T-helper 22 cell (primary cell): ENCODE data around the gene GIPC2.
"Not testable (repeated sequence)": the region's sequence is repeated elsewhere in the genome, so short reads cannot be mapped to it uniquely, and the experiment has no call there.

Experiments
- DNase-seq: peaks from one replicate; pipeline ENCODE4 v3.0.0-alpha.2; 2020; ENCODE audit warnings: low read depth

GIPC2 gene

DNA sequence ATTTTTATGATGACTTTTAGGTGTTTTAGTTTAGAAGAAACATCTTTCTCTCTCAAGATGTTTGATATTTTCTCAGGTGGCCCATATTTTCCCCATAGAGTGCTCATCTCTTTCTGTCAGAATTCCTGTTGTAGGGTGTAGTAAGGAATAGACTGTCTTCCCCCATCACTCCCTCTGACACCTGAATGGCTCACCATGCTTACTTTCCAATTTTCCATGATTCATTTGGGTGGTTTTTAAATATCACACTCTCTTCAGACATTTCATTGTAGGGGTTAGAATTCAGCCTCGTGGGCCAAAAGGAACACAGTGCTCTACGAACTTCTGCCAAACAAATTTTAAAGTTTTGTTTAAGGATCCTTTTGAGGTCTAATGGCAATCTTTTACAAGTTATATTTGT lies 24.0 kb downstream of the GIPC2 start:
- no peak for DNase-seq

DNA sequence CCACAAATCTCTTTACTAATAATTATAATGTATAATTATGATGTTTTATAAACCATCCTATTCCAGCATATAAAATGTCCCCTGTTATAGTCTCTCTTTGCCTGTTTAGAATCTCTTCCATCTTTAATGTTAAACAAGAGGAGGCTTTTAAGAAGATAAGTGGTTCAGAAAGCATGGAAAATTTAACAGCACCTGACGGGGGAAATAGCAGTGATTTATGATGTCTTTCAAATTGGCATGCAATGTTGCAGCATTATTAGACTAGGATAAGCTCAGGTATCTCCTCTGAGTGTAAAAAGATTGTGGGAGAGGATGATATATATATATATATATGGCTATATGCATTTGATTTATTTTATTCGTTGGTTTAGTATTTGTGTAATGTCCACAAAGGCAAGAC lies 24.4 kb downstream of the GIPC2 start:
- DNase-seq, result no peak

DNA sequence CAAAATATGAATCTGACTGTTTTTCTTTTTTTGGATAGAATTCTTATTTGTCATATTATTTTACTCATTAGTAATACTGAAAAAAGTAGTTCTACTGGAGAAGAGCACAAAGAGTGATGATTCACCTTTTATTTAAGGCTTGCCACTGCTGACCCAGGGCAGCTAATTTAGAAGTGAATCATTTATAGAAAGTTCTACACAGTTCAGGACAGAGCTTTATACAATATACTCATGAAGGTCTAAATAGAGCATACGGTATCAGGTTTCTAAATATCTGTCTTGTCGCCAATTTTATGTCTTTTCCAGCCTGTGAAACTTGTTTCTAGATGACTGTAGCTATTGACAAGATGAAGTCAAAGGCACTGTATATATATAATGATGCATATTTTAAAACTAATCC lies 25.0 kb downstream of the GIPC2 start:
- DNase-seq, result no peak

DNA sequence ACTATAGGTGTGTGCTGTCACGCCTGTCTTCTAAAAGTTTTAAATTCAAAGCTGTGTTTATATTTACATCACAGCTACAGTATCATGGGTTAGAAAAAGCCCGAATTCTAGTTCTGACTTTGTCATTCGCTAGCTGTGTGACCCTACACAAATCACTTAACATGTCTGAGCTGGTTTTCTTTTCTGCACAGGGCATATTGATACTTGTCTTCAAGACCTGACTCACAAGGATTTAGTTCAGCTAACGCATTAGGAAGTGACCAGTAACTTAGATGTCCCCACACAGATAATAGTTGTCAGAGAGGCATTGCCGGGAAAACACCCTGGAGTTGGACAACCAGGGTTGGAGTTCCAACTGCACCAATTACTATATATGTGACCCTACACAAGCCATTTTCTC lies 25.9 kb downstream of the GIPC2 start:
- no peak for DNase-seq

DNA sequence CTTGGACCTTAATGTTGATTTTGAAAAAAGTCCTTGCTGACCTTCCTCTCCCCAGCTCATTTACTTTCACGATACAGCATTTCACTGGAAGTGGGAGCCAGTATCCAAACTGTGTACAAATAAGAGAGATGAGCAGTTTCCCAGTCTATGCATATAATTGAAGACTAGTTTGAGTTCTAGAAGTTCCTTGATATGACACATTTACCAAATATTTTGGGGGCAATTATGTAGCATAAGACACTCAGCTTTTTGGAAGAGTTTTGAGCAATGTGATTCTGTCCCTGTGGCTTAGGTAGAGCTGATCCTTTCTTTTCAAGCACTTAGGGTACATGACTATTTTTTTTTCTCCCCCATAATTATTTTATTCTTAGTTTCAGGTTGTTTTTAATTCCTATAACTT lies 26.4 kb downstream of the GIPC2 start:
- DNase-seq, result no peak

DNA sequence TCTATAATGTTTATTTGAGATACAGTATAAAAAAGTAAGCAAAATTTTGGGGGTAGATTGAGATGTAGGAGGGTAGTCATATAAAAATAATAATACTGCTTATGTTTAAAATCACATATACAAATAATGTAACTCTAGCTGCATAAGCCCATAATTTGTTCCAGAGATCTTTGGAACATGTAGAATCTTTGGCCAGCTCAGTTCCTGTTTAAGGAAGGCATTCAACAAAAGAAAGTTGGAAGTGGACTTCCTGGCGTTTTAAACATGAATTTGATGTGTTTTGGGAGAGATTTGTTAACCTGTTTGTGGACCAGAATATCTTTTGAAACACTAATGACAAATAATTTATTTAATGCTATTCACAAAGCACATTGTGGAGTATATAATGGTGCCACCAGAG lies 27.7 kb downstream of the GIPC2 start:
- no peak for DNase-seq

DNA sequence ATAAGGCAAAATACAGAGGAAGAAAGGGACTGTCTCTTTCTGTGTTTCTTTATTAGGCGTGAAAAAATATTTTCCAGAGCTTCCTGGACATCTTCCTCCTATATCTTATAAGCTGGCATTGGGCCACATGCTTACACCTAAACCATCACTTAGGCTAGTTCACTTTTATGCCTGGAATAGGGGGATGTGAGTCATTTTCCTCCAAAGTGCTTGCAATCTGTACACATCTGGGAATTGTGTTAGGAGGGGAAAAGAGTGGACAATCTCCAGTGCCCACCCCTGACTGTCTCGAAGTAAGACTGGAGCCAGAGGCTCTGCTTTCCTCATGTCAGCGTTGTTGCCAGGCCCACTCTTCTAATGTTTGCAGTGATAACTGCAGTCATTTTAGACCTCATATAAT lies 29.9 kb downstream of the GIPC2 start:
- DNase-seq, result no peak

DNA sequence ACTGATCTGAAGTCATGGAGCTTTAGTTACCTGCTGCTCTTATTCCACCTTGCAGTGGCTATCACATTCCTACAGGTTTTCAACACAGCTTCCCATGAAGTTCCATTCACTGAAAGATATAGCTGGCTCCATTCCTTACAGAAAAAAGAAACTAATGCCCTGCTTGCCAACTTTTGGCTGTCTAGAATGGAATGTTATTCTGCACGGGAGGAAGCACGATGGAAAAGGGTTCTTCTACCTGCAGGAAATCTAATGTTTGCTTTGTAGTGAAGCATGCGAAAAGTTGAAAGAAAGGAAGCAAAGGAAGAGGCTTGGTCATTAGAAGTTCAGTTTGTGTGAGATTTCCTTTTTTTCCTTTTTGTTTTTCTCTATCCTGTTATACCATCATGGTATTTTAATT lies 32.6 kb downstream of the GIPC2 start:
- no peak for DNase-seq

DNA sequence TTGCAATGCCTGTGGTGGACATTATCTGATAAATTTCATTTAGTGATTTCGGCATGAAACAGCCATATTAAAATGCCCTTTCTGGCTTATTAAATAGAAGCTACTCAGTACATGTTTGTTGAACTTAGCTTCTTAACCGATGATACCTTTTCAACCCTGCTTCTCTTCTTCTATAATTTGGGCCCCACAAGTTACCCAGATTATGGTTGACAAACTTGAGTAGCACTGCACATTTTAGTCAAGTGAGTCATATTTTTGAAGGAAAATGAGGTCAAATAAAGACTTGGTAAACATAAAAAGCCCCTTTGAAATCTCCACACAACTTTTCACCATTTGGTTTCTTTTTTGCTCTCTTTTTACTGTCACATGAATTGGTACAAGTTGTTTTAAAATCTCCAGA lies 33.8 kb downstream of the GIPC2 start:
- DNase-seq, result no peak

DNA sequence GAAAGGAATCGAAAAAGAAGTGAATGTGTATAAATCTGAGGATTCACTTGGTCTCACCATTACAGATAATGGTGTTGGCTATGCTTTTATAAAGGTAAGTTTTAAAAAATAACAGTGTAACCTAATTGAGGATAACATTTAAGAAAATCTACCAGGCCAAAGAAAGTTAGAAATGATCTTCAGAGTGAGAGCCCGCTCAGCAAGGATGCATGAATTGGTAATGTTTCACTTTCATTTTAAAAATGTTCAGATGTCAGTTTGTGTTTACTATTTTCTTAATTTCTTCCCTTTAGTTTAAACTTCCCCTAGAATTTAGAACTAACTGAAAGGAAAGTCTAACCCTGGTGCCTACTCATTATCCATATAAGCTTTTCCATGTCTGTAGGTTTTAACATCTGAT lies 35.0 kb downstream of the GIPC2 start:
- no peak for DNase-seq

DNA sequence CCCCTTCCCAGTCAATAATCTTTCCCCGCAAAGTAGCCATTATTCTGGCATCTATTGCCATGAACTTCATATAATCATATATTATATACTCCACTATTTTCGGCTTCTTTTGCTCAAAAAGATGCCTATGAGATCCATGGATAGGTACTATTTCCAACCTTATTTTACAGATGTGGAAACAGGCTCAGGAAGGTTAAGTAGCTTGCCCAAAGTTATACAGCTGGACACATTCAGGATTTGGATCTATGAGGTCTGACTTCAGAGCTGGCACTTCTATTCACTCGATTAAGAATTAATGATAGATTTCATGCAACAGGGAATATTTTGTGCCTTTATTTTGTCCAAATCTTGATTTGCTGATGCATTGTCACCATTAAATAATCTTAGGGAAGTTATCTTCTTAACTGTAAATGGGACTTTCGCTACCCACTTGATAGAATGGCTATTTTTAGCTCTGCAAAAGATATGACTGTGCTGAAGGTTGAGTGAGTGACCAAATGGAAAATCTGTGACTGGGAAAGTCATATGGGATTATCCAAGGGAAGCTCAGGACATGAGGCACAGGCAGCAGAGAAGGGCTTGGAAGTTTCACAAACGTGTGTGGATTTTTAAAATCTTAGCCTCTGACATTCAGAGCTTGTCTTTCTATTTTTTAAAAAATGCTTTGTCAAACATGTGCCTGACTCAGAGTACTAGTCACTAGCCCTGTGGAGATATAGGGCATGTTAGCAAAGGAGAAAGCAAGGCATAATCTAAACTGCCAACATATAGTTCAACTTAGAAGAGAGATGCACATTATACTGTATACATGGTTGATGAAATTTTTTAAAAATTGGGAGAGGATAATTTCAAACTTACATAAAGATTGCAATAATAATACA lies 36.5 kb downstream of the GIPC2 start:
- DNase-seq, result no peak

DNA sequence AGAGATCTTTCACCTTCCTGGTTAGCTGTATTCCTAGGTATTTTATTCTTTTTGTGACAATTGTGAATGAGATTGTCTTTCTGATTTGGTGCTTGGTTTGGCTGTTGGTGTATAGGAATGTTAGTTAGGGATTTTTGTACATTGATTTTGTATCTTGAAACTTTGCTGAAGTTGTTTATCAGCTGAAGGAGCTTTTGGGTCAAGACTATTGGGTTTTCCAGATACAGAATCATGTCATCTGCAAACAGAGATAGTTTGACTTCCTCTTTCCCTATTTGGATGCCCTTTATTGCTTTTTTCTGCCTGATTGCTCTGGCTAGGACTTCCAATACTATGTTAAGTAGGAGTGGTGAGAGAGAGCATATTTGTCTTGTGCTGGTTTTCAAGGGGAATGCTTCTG lies 38.9 kb downstream of the GIPC2 start:
- not testable (repeated sequence) for DNase-seq

DNA sequence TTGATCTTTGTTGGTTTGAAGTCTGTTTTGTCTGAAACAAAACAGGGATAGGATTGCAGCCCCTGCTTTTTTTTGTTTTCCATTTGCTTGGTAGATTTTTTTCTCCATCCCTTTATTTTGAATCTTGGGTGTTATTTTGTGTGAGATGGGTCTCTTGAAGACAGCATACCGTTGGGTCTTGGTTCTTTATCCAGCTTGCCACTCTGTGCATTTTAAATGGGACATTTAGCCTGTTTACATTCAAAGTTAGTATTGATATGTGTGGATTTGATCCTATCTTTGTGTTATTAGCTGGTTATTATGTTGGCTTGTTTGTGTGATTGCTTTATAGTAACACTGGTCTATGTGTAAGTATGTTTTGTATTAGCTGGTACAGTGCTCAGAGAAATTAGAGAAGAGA lies 40.9 kb downstream of the GIPC2 start:
- DNase-seq, result no peak

DNA sequence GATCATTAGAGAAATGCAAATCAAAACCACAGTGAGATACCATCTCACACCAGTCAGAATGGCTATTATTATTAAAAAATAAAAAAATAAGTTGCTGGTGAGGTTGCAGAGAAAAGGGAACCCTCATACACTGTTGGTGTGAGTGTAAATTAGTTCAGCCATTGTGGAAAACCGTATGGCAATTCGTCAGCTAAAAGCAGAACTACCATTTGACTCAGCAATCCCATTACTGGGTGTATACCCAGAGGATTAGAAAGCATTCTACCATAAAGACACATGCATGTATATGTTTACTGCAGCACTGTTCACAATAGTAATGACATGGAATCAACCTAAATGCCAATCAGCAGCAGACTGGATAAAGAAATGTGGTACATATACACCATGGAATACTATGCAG lies 42.2 kb downstream of the GIPC2 start:
- no peak for DNase-seq

DNA sequence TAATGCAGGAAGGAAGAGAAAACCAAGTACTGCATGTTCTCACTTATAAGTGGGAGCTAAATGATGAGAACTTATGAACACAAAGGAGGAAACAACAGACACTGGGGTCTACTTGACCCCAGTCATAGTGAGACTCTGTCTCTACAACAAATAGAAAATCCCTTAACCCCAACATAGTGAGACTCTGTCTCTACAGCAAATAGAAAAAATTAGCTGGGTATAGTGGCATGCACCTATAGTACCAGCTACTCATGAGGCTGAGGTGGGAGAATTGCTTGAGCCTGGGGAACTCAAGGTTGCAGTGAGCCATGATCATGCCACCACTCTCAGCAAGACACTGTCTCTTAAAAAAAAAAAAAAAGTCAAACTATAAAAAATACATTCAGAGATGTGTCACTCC lies 42.7 kb downstream of the GIPC2 start:
- no peak for DNase-seq

DNA sequence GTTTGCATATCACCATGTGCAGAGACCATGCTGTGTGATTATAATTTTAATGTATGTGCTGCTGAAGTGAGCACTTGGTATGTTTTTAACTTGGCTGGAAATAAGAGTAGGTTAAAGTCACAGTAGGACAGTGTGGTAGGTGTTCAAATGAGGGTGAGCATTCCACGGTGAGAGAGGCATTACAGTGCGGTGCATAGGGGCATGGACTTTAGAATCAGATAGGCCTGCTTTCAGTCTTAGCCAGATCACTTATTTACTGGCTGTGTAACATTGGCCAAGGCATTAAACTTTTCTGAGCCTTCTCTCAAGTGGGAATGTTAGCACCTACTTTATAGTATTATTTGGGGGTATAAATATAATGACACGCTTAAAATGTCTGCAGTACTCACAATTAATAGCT lies 43.2 kb downstream of the GIPC2 start:
- no peak for DNase-seq

DNA sequence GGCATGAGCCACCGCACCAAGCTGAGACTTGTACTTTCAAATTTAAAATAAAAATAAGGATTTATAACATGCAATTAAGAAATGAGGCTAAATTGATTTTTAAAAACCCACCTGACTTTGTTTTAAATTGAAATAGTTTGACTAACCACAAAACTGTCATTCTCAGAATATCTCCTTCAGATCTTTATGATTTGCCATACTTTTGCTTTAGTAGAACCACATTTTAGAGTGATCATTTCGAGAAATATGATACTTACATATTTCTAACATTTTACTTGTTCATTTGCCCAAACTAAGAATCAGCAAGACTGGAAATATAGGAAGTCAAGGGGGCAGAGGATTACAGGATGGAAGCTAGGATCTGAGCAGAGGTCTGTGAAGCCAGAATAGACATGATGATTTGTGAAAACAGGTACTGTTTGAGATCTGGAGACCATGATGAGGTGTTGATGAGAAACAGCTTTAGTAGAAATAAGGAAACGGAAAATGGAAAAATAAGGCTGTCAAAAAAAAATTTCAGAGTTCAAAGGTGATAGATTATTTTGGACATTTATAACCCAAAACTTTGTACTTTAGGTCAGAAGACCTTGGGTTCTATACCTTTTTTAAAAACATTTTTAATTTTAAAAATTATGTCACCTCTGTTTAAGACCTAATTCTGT lies 44.8 kb downstream of the GIPC2 start:
- DNase-seq, result no peak

DNA sequence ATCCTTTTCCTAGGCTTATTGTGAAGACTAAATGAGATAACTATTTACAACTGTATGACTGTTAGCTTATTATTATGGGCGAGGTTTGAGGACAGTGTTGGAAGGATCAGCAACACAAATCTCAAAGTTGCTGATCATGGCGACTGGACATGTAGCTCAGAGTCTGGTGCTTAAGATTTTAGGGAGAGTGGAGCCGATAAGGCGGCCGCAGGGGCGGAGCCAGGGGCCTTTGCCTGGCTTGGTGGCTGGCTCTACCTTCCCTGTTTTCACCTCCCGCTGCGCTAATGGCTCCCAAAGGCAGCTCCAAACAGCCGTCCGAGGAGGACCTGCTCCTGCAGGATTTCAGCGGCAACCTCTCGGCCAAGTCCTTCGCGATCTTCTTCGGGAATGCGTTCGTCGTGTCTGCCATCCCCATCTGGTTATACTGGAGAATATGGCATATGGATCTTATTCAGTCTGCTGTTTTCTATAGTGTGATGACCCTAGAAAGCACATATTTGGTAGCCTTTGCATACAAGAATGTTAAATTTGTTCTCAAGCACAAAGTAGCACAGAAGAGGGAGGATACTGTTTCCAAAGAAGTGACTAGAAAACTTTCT lies 45.5 kb downstream of the GIPC2 start:
- DNase-seq, result no peak

DNA sequence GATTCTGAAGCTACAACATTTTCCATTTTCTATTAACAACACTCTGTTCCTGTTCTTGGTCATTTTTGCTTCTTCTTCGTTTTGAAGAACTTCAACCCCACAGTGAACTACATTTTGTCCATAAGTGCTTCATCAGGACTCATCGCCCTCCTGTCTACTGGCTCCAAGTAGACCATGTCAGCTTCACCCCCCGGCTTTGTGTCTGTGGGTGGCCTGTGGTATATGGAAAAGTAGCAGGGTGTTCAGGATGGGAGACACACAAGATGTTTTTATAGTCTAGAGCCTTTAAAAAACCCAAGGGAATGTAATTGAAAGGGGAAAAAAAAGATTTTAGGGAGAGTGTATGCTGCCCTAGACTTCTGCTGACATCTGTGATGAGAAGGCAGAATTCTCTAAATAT lies 46.1 kb downstream of the GIPC2 start:
- no peak for DNase-seq

DNA sequence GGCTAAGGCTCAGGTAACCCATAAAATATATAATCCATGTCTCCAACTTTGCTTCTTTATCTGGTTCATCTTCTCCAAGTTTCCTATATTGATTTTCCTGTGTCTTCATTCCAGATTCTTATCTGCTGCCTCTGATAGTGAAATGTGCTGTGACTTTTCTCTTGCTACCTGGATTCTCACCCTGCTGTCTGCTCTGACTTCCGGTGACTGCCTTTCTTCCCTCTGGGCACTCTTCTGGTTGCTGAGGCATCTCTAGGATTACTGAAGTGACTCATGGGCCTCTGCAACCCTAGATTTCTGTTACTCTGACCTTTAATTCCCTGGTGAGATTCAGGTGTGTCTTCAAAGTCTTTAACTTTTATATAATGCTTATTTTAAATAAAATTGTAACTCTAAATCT lies 46.9 kb downstream of the GIPC2 start:
- DNase-seq, result no peak

DNA sequence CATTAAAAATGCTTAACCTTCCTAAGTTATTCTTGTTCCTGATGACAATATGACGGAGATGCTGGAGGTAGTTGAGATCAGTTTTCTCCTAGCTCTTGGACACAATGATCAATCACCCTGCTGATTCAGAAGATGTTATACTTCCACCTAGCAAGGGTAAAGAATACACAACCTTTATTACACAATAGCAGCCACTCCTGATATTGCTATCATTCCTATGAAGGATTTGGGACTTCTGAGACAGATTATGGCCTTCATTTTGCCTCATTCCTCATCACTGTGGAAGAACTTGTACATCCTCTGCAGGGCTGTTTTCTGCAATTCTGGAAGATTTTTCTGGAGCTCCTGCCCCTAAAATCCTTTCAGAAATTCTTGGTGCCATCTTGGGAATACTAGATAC lies 47.8 kb downstream of the GIPC2 start:
- no peak for DNase-seq

DNA sequence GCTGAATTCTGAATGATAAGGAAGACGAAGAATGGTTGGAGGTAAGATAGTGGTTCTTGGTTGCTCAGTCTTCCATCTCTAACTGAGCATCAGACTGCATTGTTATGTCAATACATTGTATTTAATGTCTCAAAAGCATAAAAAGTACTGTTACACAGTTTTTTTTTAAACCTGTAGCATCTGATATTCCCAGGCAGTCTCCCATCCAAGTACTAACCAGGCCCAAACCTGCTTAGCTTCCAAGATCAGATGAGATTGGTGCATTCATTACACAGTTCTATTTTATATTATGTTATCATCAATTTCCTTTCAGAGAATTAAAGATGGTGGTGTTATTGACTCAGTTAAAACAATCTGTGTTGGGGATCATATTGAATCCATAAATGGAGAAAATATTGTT lies 48.9 kb downstream of the GIPC2 start:
- no peak for DNase-seq

DNA sequence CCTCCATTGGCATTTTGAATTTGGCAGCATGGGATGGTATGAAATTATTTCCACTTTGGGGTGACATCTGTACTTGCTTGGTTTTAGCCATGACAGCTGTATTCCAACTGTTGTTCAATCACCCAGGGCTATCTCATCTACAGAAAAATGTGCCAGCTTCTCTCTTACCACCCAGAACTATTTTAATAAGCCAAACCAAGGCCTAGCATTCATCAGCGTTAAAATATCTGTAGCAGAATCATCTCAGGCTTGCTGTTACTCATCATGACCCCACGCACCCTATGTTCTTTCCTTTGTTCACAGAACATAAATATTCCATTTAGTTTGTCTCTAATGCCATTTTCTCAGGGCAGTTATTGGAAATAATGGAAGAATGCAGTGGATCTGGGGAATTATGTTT lies 49.8 kb downstream of the GIPC2 start:
- DNase-seq, result no peak

DNA sequence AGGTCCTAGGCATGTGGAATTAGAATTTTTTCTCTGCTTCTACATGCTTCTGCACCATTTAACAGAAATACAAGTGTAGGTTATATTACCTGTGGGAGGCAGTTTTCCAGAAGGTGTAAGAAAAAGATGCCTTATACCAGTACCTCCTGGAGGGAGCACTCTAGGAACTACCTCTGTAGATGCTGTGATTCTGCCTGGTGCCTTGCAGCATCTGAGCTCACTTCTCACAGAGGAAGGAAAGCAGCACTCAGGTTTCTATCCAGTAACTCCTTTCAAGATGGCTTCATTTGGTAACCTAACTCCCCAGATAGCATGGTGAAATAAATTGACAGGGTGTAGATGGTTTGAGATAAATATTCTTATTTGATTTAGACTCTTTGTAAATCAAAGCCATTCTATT lies 50.3 kb downstream of the GIPC2 start:
- no peak for DNase-seq
